Transverse colon (tissue), 4 donors: ENCODE data around the gene NANS. TPM values are rescaled to one million over a fixed set of nuclear protein-coding genes. Genes with fewer than 3 reads are reported as not detected.
A peak's percentile ranks its signal among the peaks of the same experiment; 100 is the strongest.

ENCODE experiments used
- DNase-seq: peaks from one replicate; pipeline ENCODE4 v3.0.0-alpha.2; 2019
- H3K27ac ChIP-seq, 4 donors: fragments of 200-600 bp; sonication (generic); 2 replicates each; pipeline ENCODE4 v1.5.1; 2016 to 2018; ENCODE audit warnings: inconsistent platforms in 4 of 4
- H3K27me3 ChIP-seq: fragments of 200-600 bp; sonication (generic); 2 replicates; pipeline ENCODE4 v1.5.1; 2017; ENCODE audit warnings: inconsistent platforms
- H3K36me3 ChIP-seq, 4 donors: fragments of 200-600 bp; sonication (generic); 2 replicates each; pipeline ENCODE4 v1.5.1; 2017 to 2019; ENCODE audit warnings: inconsistent platforms in 4 of 4
- H3K4me1 ChIP-seq, 4 donors: fragments of 200-600 bp; sonication (generic); 2 replicates each; pipeline ENCODE4 v1.5.1; 2017 to 2020; ENCODE audit warnings: inconsistent platforms in 4 of 4
- H3K4me3 ChIP-seq, 4 donors: fragments of 200-600 bp; sonication (generic); 1 replicate in 1 of 4; 2 replicates in 3 of 4; pipeline versions ENCODE4 v1.5.1 to v1.6.1; 2017 to 2019; ENCODE audit warnings: inconsistent platforms in 4 of 4
- H3K9me3 ChIP-seq, 2 donors: fragments of 200-600 bp; sonication (generic); 2 replicates each; pipeline ENCODE4 v1.5.1; 2017 to 2019; ENCODE audit warnings: inconsistent platforms in 2 of 2
- EP300 ChIP-seq: sonication (generic); formaldehyde crosslinking; IDR thresholded peaks from one replicate; pipeline ENCODE4 v1.6.1; 2017; ENCODE audit warnings: antibody characterized with exemption, low read depth
- POLR2A ChIP-seq: fragments of 450-650 bp; IDR thresholded peaks from one replicate; pipeline ENCODE4 v1.6.1; 2016; ENCODE audit warnings: antibody characterized with exemption, mild to moderate bottlenecking, moderate library complexity
- POLR2AphosphoS5 ChIP-seq, 3 donors: sonication (generic); formaldehyde crosslinking; IDR thresholded peaks; one replicate each; pipeline ENCODE4 v1.6.1; 2016; ENCODE audit warnings: antibody characterized with exemption in 3 of 3
- WGBS, 2 donors: methylation state at CpG; one replicate each; pipeline ENCODE4 v1.1.5; 2018; ENCODE audit warnings: low coverage in 1 of 2; 5-methylcytosine and 5-hydroxymethylcytosine counted together
- in situ Hi-C, 4 donors: fragments of 200-750 bp; cut with MboI; loops; one replicate each; pipeline versions ENCODE4 v1.15.0 to v1.15.1; 2017; ENCODE audit warnings: low sequenced_read_pairs in 3 of 4, low pct_ligation_motif_present in 1 of 4, low pct_unique_long_range_greater_than_20kb in 1 of 4
- intact Hi-C: fragments of 100-400 bp; cut with DNase I; formaldehyde crosslinking; loops from one replicate; pipeline ENCODE4 v1.15.1; 2023; ENCODE audit warnings: low total_unique reads
- total RNA-seq, 4 donors: library from RNA; depleted of rRNA; stranded (reverse); fragments of >200 nt; gene quantifications; one replicate each; pipeline ENCODE4 v1.1.0, GENCODE V29; 2016
- TF ChIP-seq, protein P1 (sequence below), 5 experiments: fragments of 200-600 bp in 3 of 5; fragments of 450-650 bp in 2 of 5; sonication (generic) in 3 of 5; IDR thresholded peaks; 1 replicate in 2 of 5; 2 replicates in 3 of 5; pipeline ENCODE4 v1.5.1; 2016 to 2017; ENCODE audit warnings: antibody characterized with exemption in 5 of 5, inconsistent platforms in 3 of 5, mild to moderate bottlenecking in 2 of 5, moderate library complexity in 1 of 5

Gene NANS
- total RNA-seq, 4 donors from 2014 or later, result 86.6 to 319 (median 269) TPM

GRCh38 chr9:98091735-98092612 lies 35.4 kb downstream of the NANS start:
- 82 to 84% methylated on average over 13 to 17 of the region's 17 CpGs for WGBS, 2 donors
- Histone ChIP-seq H3K9me3 (no peaks in the 10 kb centered on the region), H3K36me3 (no peaks in the 10 kb centered on the region), H3K4me3 (no peak overlapping the region), H3K27me3 (no peaks in the 10 kb centered on the region), H3K27ac (no peak overlapping the region), H3K4me1 (peaks cover 0 to 8% (median 3%) of the 10 kb centered on the region in 4 donors)
- intact Hi-C loops (no loop called here), in situ Hi-C loops (loop anchor here in 2 of 4 donors (25.0 kb wide), 2 partner anchors 105 to 170 kb away; partner anchors contain the start of genes ANP32B (in 1 of the 2) and TBC1D2 (in 1 of the 2))
- TF ChIP-seq POLR2AphosphoS5 (IDR thresholded peaks at IDR 0.05) (no peak), POLR2A (no peak), EP300 (no peak)
- peak; percentile 5 for DNase-seq

- TF ChIP-seq POLR2AphosphoS5 (IDR thresholded peaks at IDR 0.05) (no peak), POLR2A (no peak)
- TF ChIP-seq, protein P1, sequence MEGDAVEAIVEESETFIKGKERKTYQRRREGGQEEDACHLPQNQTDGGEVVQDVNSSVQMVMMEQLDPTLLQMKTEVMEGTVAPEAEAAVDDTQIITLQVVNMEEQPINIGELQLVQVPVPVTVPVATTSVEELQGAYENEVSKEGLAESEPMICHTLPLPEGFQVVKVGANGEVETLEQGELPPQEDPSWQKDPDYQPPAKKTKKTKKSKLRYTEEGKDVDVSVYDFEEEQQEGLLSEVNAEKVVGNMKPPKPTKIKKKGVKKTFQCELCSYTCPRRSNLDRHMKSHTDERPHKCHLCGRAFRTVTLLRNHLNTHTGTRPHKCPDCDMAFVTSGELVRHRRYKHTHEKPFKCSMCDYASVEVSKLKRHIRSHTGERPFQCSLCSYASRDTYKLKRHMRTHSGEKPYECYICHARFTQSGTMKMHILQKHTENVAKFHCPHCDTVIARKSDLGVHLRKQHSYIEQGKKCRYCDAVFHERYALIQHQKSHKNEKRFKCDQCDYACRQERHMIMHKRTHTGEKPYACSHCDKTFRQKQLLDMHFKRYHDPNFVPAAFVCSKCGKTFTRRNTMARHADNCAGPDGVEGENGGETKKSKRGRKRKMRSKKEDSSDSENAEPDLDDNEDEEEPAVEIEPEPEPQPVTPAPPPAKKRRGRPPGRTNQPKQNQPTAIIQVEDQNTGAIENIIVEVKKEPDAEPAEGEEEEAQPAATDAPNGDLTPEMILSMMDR (IDR thresholded peaks at IDR 0.05), result no peak
- in situ Hi-C loops, result loop anchor here in 2 of 4 donors (25.0 kb wide), 2 partner anchors 105 to 170 kb away; partner anchors contain the start of genes ANP32B (in 1 of the 2) and TBC1D2 (in 1 of the 2)
- Histone ChIP-seq H3K27ac (no peak overlapping the region), H3K36me3 (no peaks in the 10 kb centered on the region), H3K27me3 (no peaks in the 10 kb centered on the region), H3K4me3 (no peak overlapping the region), H3K9me3 (no peaks in the 10 kb centered on the region), H3K4me1 (peaks cover 0 to 8% (median 3%) of the 10 kb centered on the region in 4 donors)
- intact Hi-C loops, result no loop called here
- WGBS, 2 donors, result 88 to 93% methylated on average over 10 to 11 of the region's 11 CpGs
- peak; percentile 1 for DNase-seq
These were observed 36.0 kb downstream of the NANS start for GRCh38 chr9:98092613-98092931.

DNA sequence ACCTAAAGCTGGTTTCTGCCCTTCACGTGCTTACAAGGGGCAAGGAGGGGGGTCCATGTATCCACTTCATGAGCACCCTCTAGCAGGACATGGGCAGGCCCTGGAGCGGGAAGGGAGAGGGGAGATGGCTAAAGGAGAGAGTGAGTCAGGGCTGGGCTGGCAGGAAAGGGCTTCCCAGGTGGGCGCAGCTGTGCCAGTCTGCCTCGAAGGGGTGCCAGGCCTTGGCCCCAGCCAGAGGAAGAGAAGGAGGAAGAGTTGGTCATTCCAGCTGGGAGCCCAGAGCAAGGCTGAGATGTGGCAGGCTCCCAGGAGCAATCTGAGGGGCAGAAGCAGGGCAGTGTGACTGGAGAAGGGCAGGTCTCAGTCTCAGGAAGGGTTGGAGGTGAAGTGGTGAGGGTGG lies 37.8 kb downstream of the NANS start:
- H3K36me3 ChIP-seq, result no peaks in the 10 kb centered on the region
- intact Hi-C loops, result no loop called here
- no peaks in the 10 kb centered on the region for H3K27me3 ChIP-seq
- TF ChIP-seq POLR2A, result no peak
- TF ChIP-seq, protein P1 (IDR thresholded peaks at IDR 0.05), result no peak
- no peak for TF ChIP-seq POLR2AphosphoS5 (IDR thresholded peaks at IDR 0.05)
- no peak for TF ChIP-seq EP300
- WGBS, 2 donors, result 80 to 84% methylated on average over 1 to 4 of the region's 4 CpGs
- H3K4me1 ChIP-seq, result peaks cover 0 to 5% (median 2%) of the 10 kb centered on the region in 4 donors
- H3K4me3 ChIP-seq, result no peak overlapping the region
- H3K27ac ChIP-seq, result no peak overlapping the region
- peak; percentile 5 for DNase-seq
- no peaks in the 10 kb centered on the region for H3K9me3 ChIP-seq
- in situ Hi-C loops, result loop anchor here in 2 of 4 donors (25.0 kb wide), 2 partner anchors 107 to 168 kb away; partner anchors contain the start of genes ANP32B (in 1 of the 2) and TBC1D2 (in 1 of the 2)

GRCh38 chr9:98094851-98095250 lies 38.3 kb downstream of the NANS start:
- peaks cover 0 to 8% (median 5%) of the 10 kb centered on the region in 4 donors for H3K4me1 ChIP-seq
- H3K4me3 ChIP-seq, result no peak overlapping the region
- peak; percentile 3 for DNase-seq
- intact Hi-C loops, result no loop called here
- TF ChIP-seq, protein P1 (IDR thresholded peaks at IDR 0.05), result no peak
- TF ChIP-seq EP300 (no peak), POLR2AphosphoS5 (IDR thresholded peaks at IDR 0.05) (no peak), POLR2A (no peak)
- no peaks in the 10 kb centered on the region for H3K27me3 ChIP-seq
- in situ Hi-C loops, result loop anchor here in 2 of 4 donors (25.0 kb wide), 2 partner anchors 108 to 167 kb away; partner anchors contain the start of genes ANP32B (in 1 of the 2) and TBC1D2 (in 1 of the 2)
- H3K27ac ChIP-seq, result no peak overlapping the region
- no peaks in the 10 kb centered on the region for H3K9me3 ChIP-seq
- 96% methylated on average over 16 of the region's 16 CpGs; no CpG with 5 or more reads in 1 of the 2 donors for WGBS, 2 donors
- H3K36me3 ChIP-seq, result no peaks in the 10 kb centered on the region
